CD8-positive, alpha-beta memory T cell (primary cell): Measurements from ENCODE around the gene RTL10. TPM values are rescaled to one million over a fixed set of nuclear protein-coding genes. Genes with fewer than 3 reads are reported as not detected.
A peak's percentile ranks its signal among the peaks of the same experiment; 100 is the strongest.
"Not testable (repeated sequence)": the region's sequence is repeated elsewhere in the genome, so short reads cannot be mapped to it uniquely, and the experiment has no call there.

Source experiments
- CTCF ChIA-PET: fragments of 350-600 bp; sonication (Branson Sonifier 250); formaldehyde crosslinking; loops from one replicate; lab custom pipeline; 2021; ENCODE audit warnings: antibody characterized with exemption; lab: Charles Lee
- POLR2A ChIA-PET: fragments of 350-600 bp; sonication (Branson Sonifier 250); formaldehyde crosslinking; loops from one replicate; lab custom pipeline; 2021; ENCODE audit warnings: antibody characterized with exemption; lab: Charles Lee
- DNase-seq, 5 donors: peaks; one replicate each; pipeline versions ENCODE4 v3.0.0 to v3.0.0-alpha.2; 2020 to 2022; ENCODE audit warnings: mixed read lengths in 1 of 5
- H3K27ac ChIP-seq: one replicate; pipeline ENCODE4 v1.7.0; 2013; ENCODE audit warnings: low read depth, mild to moderate bottlenecking, low read length, moderate library complexity
- H3K27me3 ChIP-seq: 2 replicates; pipeline ENCODE4 v1.7.0; 2013; ENCODE audit warnings: low read length, mild to moderate bottlenecking; ENCODE audit not compliant: insufficient read depth, poor library complexity, severe bottlenecking
- H3K36me3 ChIP-seq: 2 replicates; pipeline ENCODE4 v1.7.0; 2013; ENCODE audit warnings: mild to moderate bottlenecking, low read length, moderate library complexity; ENCODE audit not compliant: insufficient read depth
- H3K4me1 ChIP-seq: 2 replicates; pipeline ENCODE4 v1.7.0; 2013; ENCODE audit warnings: mild to moderate bottlenecking, low read length, moderate library complexity; ENCODE audit not compliant: insufficient read depth
- H3K4me3 ChIP-seq: 2 replicates; pipeline ENCODE4 v1.7.0; 2013; ENCODE audit warnings: mild to moderate bottlenecking, low read length
- H3K9me3 ChIP-seq: 2 replicates; pipeline ENCODE4 v1.7.0; 2013; ENCODE audit warnings: mild to moderate bottlenecking, low read length
- H3K27ac Mint-ChIP-seq, 8 donors: one replicate each; pipeline ENCODE4 v1.8.0; 2020 to 2021; ENCODE audit warnings: mixed read lengths in 8 of 8, mild to moderate bottlenecking in 6 of 8, inconsistent platforms in 3 of 8, moderate library complexity in 3 of 8
- H3K27me3 Mint-ChIP-seq, 2 donors: one replicate each; pipeline ENCODE4 v1.8.0; 2020 to 2021; ENCODE audit warnings: mixed read lengths in 2 of 2, mild to moderate bottlenecking in 1 of 2, moderate library complexity in 1 of 2
- H3K36me3 Mint-ChIP-seq, 3 donors: one replicate each; pipeline ENCODE4 v1.8.0; 2020 to 2021; ENCODE audit warnings: mixed read lengths in 3 of 3, inconsistent platforms in 1 of 3, mild to moderate bottlenecking in 1 of 3
- H3K4me1 Mint-ChIP-seq, 3 donors: one replicate each; pipeline ENCODE4 v1.8.0; 2020 to 2021; ENCODE audit warnings: mixed read lengths in 3 of 3, inconsistent platforms in 1 of 3, mild to moderate bottlenecking in 1 of 3
- H3K4me3 Mint-ChIP-seq, 7 donors: one replicate each; pipeline ENCODE4 v1.8.0; 2020 to 2021; ENCODE audit warnings: mixed read lengths in 7 of 7, mild to moderate bottlenecking in 6 of 7, moderate library complexity in 4 of 7, inconsistent platforms in 2 of 7
- H3K9me3 Mint-ChIP-seq, 5 donors: one replicate each; pipeline ENCODE4 v1.8.0; 2020 to 2022; ENCODE audit warnings: mixed read lengths in 5 of 5, mild to moderate bottlenecking in 3 of 5, moderate library complexity in 2 of 5, inconsistent platforms in 1 of 5
- polyA plus RNA-seq: library from polyadenylated mRNA; unstranded; fragments of 300-500 nt; fragmentation: Illumina TruSeq; gene quantifications from one replicate; pipeline ENCODE4 v1.2.3, GENCODE V29; 2021
- total RNA-seq, 2 experiments: library from RNA; stranded (reverse); gene quantifications; one replicate each; pipeline ENCODE4 v1.2.3, GENCODE V29; 2021

The RTL10 gene
- total and polyA plus RNA-seq, 3 experiments from 2014 or later, result 10.8 to 23.2 (median 18.1) TPM

DNA sequence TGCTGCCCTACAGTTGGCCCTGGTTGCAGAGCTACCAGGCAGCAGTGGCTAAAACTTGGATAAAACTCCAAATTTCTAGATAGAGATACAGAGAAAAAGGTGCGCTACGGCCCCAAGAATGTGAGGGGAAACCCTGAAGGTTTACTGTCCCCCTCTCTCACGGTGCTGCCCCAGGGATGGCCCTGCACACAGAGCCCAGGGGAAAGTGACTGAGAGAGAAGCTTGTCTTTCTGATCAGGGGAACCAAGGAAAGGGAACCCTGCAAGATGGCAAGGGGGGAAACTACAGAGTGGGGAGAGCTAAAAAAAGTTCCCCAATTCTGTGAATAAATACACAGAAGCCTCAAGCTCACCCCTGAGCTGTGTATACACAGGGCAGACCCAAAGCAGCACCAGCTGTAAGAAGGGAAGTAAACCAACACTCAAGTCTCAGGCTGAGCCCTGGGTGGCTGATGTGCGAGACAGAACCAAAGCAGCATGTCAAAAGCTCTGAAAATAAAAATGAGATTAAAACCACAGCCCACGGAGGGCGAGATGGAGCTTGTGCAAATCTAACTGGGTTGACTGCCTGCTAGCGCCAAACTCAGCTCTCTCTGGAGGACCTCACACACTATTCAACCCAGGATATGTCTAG, 22.1 kb downstream of the RTL10 start:
- peak overlapping the region in 4 of 8 donors; percentile 23 to 69 (median 46) for H3K27ac Mint-ChIP-seq
- no peak for DNase-seq
- no peaks in the 10 kb centered on the region for H3K27me3 ChIP-seq
- no peak overlapping the region for H3K27ac ChIP-seq
- no peaks in the 10 kb centered on the region for H3K36me3 Mint-ChIP-seq
- no peak overlapping the region for H3K4me3 ChIP-seq
- CTCF ChIA-PET, result interaction anchor here (1.3 kb wide), 1 partner anchor 81 kb away, joined by 3 read pairs; no protein-coding TSS in a partner anchor
- POLR2A ChIA-PET, result no interaction called here
- H3K9me3 Mint-ChIP-seq, result no peaks in the 10 kb centered on the region
- no peaks in the 10 kb centered on the region for H3K9me3 ChIP-seq
- H3K27me3 Mint-ChIP-seq, result no peaks in the 10 kb centered on the region
- peaks cover 6 to 27% (median 22%) of the 10 kb centered on the region in 3 donors for H3K4me1 Mint-ChIP-seq
- no peaks in the 10 kb centered on the region for H3K4me1 ChIP-seq
- H3K4me3 Mint-ChIP-seq, result no peak overlapping the region
- H3K36me3 ChIP-seq, result no peaks in the 10 kb centered on the region

DNA sequence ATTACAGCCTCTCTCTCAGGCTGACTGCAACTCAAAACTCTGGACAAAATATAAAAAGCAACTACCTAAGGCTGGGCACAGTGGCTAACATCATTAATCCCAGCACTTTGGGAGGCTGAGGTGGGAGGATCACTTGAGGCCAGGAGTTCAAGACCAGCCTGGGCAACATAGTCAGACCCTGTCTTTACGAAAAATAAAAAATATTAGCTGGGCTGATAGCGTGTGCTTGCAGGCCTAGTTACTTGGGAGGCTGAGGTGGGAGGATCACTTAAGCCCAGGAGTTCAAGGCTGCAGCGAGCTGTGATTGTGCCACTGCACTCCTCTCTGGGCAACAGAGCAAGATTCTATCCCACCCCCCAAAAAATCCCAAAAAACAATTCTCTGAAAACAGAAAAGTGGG, 22.7 kb downstream of the RTL10 start:
- H3K4me3 ChIP-seq, DNase-seq, H3K36me3 Mint-ChIP-seq, H3K4me1 ChIP-seq, H3K27ac ChIP-seq, H3K36me3 ChIP-seq, H3K4me3 Mint-ChIP-seq, H3K9me3 Mint-ChIP-seq, H3K27ac Mint-ChIP-seq, POLR2A ChIA-PET, H3K9me3 ChIP-seq, H3K27me3 Mint-ChIP-seq, H3K27me3 ChIP-seq: not testable (repeated sequence)
- CTCF ChIA-PET, result interaction anchor here (1.3 kb wide), 1 partner anchor 82 kb away, joined by 3 read pairs; no protein-coding TSS in a partner anchor
- H3K4me1 Mint-ChIP-seq, result peaks cover 6 to 24% (median 20%) of the 10 kb centered on the region in 3 donors

DNA sequence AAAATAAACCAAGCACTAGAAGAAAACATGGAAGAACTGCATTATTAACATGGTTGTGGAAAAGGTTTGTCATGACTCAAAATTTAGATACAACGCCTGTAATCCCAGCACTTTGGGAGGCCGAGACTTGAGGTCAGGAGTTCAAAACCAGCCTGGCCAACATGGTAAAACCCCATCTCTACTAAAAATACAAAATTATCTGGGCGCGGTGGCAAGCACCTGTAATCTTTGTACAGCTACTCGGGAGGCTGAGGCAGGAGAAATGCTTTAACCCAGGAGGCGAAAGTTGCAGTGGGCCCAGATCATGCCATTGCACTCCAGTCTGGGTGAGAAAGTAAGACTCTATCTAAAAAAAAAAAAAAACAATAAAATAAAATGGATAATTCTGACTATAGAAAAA, 23.7 kb downstream of the RTL10 start:
- Mint-ChIP-seq H3K4me3 (no peak overlapping the region), H3K27ac (no peak overlapping the region), H3K9me3 (no peaks in the 10 kb centered on the region), H3K36me3 (peaks cover 0 to 2% (median 0%) of the 10 kb centered on the region in 3 donors), H3K4me1 (peaks cover 2 to 17% (median 13%) of the 10 kb centered on the region in 3 donors), H3K27me3 (no peaks in the 10 kb centered on the region)
- Histone ChIP-seq H3K4me1 (no peaks in the 10 kb centered on the region), H3K27ac (no peak overlapping the region), H3K27me3 (no peaks in the 10 kb centered on the region), H3K36me3 (no peaks in the 10 kb centered on the region), H3K9me3 (no peaks in the 10 kb centered on the region), H3K4me3 (no peak overlapping the region)
- DNase-seq, result no peak
- CTCF ChIA-PET, result no interaction called here
- POLR2A ChIA-PET, result no interaction called here

- Mint-ChIP-seq H3K4me1 (peaks cover 0 to 3% (median 0%) of the 10 kb centered on the region in 3 donors), H3K27ac (no peak overlapping the region), H3K36me3 (peaks cover 0 to 4% (median 0%) of the 10 kb centered on the region in 3 donors), H3K9me3 (no peaks in the 10 kb centered on the region), H3K4me3 (no peak overlapping the region), H3K27me3 (peaks cover 0 to 1% of the 10 kb centered on the region in 2 donors)
- Histone ChIP-seq H3K27ac (peak overlapping the region; percentile 22), H3K4me3 (no peak overlapping the region), H3K9me3 (no peaks in the 10 kb centered on the region), H3K36me3 (no peaks in the 10 kb centered on the region), H3K27me3 (no peaks in the 10 kb centered on the region), H3K4me1 (no peaks in the 10 kb centered on the region)
- ChIA-PET CTCF (no interaction called here), POLR2A (no interaction called here)
- no peak for DNase-seq
Observed at GRCh38 chr22:19828035-19828401, 26.7 kb downstream of the RTL10 start.

DNA sequence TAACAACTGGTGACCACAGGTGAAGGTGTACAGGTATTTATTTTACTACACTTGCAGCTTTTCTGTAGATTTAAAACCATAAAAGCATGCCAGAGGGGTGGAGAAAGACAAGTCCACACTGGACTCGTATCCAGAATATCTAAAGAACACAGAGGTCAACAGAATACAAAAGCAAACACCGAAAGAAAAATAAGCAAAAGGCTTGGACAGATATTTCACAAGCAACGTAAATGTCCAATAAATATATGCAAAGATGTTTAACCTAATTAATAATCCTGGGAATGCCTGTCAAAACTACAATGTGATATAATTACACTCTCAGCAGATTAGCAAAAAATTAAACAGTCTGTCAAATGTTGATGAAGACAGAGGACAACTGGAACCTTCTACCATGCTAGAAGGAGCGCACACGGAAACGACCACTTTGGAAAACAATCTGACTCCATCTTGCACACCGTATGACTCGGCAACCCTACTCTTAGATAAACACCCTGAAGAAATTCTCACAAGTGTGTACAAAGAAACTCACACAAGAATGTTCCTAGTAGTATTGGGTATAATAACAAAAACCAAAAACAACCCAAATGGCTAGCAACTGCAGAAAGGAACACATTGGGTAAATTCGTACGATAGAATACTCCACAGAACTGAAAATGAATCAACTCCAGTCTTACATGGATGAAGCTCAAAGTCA, 27.2 kb downstream of the RTL10 start:
- DNase-seq, result no peak
- H3K36me3 Mint-ChIP-seq, result peaks cover 0 to 4% (median 0%) of the 10 kb centered on the region in 3 donors
- H3K27me3 Mint-ChIP-seq, result peaks cover 0 to 1% of the 10 kb centered on the region in 2 donors
- no peaks in the 10 kb centered on the region for H3K9me3 ChIP-seq
- H3K27ac Mint-ChIP-seq, result no peak overlapping the region
- ChIA-PET POLR2A (no interaction called here), CTCF (no interaction called here)
- H3K4me3 ChIP-seq, result no peak overlapping the region
- H3K9me3 Mint-ChIP-seq, result no peaks in the 10 kb centered on the region
- H3K4me3 Mint-ChIP-seq, result no peak overlapping the region
- peak overlapping the region; percentile 22 for H3K27ac ChIP-seq
- H3K36me3 ChIP-seq, result no peaks in the 10 kb centered on the region
- H3K27me3 ChIP-seq, result no peaks in the 10 kb centered on the region
- peaks cover 0 to 3% (median 0%) of the 10 kb centered on the region in 3 donors for H3K4me1 Mint-ChIP-seq
- H3K4me1 ChIP-seq, result no peaks in the 10 kb centered on the region

GRCh38 chr22:19826619-19826950, 28.1 kb downstream of the RTL10 start:
- Histone ChIP-seq H3K27me3 (no peaks in the 10 kb centered on the region), H3K9me3 (no peaks in the 10 kb centered on the region), H3K36me3 (no peaks in the 10 kb centered on the region), H3K4me1 (no peaks in the 10 kb centered on the region), H3K27ac (no peak overlapping the region), H3K4me3 (no peak overlapping the region)
- Mint-ChIP-seq H3K4me3 (no peak overlapping the region), H3K27ac (no peak overlapping the region), H3K27me3 (peaks cover 0 to 1% of the 10 kb centered on the region in 2 donors), H3K36me3 (peaks cover 0 to 4% (median 0%) of the 10 kb centered on the region in 3 donors), H3K9me3 (no peaks in the 10 kb centered on the region), H3K4me1 (peaks cover 0 to 3% (median 0%) of the 10 kb centered on the region in 3 donors)
- CTCF ChIA-PET, result no interaction called here
- DNase-seq, result no peak
- POLR2A ChIA-PET, result no interaction called here

- H3K27ac ChIP-seq, result no peak overlapping the region
- ChIA-PET POLR2A (no interaction called here), CTCF (no interaction called here)
- H3K9me3 ChIP-seq, result no peaks in the 10 kb centered on the region
- DNase-seq, result no peak
- no peak overlapping the region for H3K4me3 Mint-ChIP-seq
- H3K4me1 ChIP-seq, result no peaks in the 10 kb centered on the region
- H3K27me3 Mint-ChIP-seq, result peaks cover 0 to 1% of the 10 kb centered on the region in 2 donors
- no peak overlapping the region for H3K4me3 ChIP-seq
- H3K36me3 ChIP-seq, result no peaks in the 10 kb centered on the region
- peaks cover 0 to 3% (median 0%) of the 10 kb centered on the region in 3 donors for H3K4me1 Mint-ChIP-seq
- peaks cover 0 to 4% (median 0%) of the 10 kb centered on the region in 3 donors for H3K36me3 Mint-ChIP-seq
- peak overlapping the region in 1 of 8 donors; percentile 63 for H3K27ac Mint-ChIP-seq
- H3K9me3 Mint-ChIP-seq, result no peaks in the 10 kb centered on the region
- H3K27me3 ChIP-seq, result no peaks in the 10 kb centered on the region
Observed at GRCh38 chr22:19825904-19826618, 28.6 kb downstream of the RTL10 start.

- peaks cover 0 to 5% (median 4%) of the 10 kb centered on the region in 3 donors for H3K36me3 Mint-ChIP-seq
- Histone ChIP-seq H3K36me3 (no peaks in the 10 kb centered on the region), H3K4me3 (no peak overlapping the region), H3K27ac (no peak overlapping the region), H3K27me3 (no peaks in the 10 kb centered on the region), H3K9me3 (no peaks in the 10 kb centered on the region), H3K4me1 (no peaks in the 10 kb centered on the region)
- ChIA-PET POLR2A (no interaction called here), CTCF (no interaction called here)
- peak in 1 of 5 donors; percentile 32 for DNase-seq
- H3K27me3 Mint-ChIP-seq, result peaks cover 0 to 1% of the 10 kb centered on the region in 2 donors
- peaks cover 0 to 3% (median 0%) of the 10 kb centered on the region in 3 donors for H3K4me1 Mint-ChIP-seq
- H3K27ac Mint-ChIP-seq, result no peak overlapping the region
- H3K9me3 Mint-ChIP-seq, result no peaks in the 10 kb centered on the region
- H3K4me3 Mint-ChIP-seq, result no peak overlapping the region
Observed at GRCh38 chr22:19824926-19825339, 29.7 kb downstream of the RTL10 start.
